Endothelial cell (in vitro differentiated cells): ENCODE data around the gene ABHD12B. TPM values are rescaled to one million over a fixed set of nuclear protein-coding genes. Genes with fewer than 3 reads are reported as not detected.

Experiments used
- DNase-seq: peaks from one replicate; pipeline ENCODE4 v3.0.0; 2021; ENCODE audit warnings: low spot score
- H3K27ac Mint-ChIP-seq: one replicate; pipeline ENCODE4 v1.8.0; 2021; ENCODE audit warnings: mixed read lengths, inconsistent platforms; ENCODE audit not compliant: unreplicated experiment
- H3K27me3 Mint-ChIP-seq: one replicate; pipeline ENCODE4 v1.8.0; 2021; ENCODE audit warnings: mild to moderate bottlenecking, moderate library complexity, mixed read lengths, inconsistent platforms; ENCODE audit not compliant: unreplicated experiment
- H3K36me3 Mint-ChIP-seq: one replicate; pipeline ENCODE4 v1.8.0; 2021; ENCODE audit warnings: mild to moderate bottlenecking, low read depth, mixed read lengths, inconsistent platforms; ENCODE audit not compliant: unreplicated experiment
- H3K4me1 Mint-ChIP-seq: one replicate; pipeline ENCODE4 v1.8.0; 2021; ENCODE audit warnings: mild to moderate bottlenecking, mixed read lengths, inconsistent platforms; ENCODE audit not compliant: unreplicated experiment
- H3K4me3 Mint-ChIP-seq: one replicate; pipeline ENCODE4 v1.8.0; 2021; ENCODE audit warnings: mild to moderate bottlenecking, mixed read lengths, inconsistent platforms; ENCODE audit not compliant: unreplicated experiment
- H3K9me3 Mint-ChIP-seq: one replicate; pipeline ENCODE4 v1.8.0; 2021; ENCODE audit warnings: mixed read lengths, inconsistent platforms; ENCODE audit not compliant: unreplicated experiment
- CTCF ChIP-seq: fragments of 200-600 bp; sonication (generic); IDR thresholded peaks from one replicate; pipeline ENCODE4 v1.5.0; 2021; ENCODE audit warnings: antibody characterized with exemption; ENCODE audit not compliant: unreplicated experiment
- total RNA-seq: library from RNA; stranded (reverse); fragmentation: NEBNext Ultra II Directional; extraction: Animal tissue kit (Norgen Biotek cat#: 25700); gene quantifications from one replicate; pipeline ENCODE4 v1.2.1, GENCODE V29; 2021; ENCODE audit not compliant: unreplicated experiment

ABHD12B gene
- total RNA-seq, 1 donor from 2014 or later, result 2.7 TPM

GRCh38 chr14:50839048-50839447 lies 32.8 kb upstream of the ABHD12B start:
- Mint-ChIP-seq H3K9me3 (no peaks in the 10 kb centered on the region), H3K4me1 (peaks cover 12% of the 10 kb centered on the region), H3K36me3 (no peaks in the 10 kb centered on the region), H3K27ac (no peak overlapping the region), H3K27me3 (no peaks in the 10 kb centered on the region), H3K4me3 (no peak overlapping the region)
- no peak for TF ChIP-seq CTCF
- no peak for DNase-seq

- no peak for DNase-seq
- H3K9me3 Mint-ChIP-seq, result no peaks in the 10 kb centered on the region
- H3K27me3 Mint-ChIP-seq, result no peaks in the 10 kb centered on the region
- peaks cover 12% of the 10 kb centered on the region for H3K4me1 Mint-ChIP-seq
- no peaks in the 10 kb centered on the region for H3K36me3 Mint-ChIP-seq
- no peak for TF ChIP-seq CTCF
- no peak overlapping the region for H3K27ac Mint-ChIP-seq
- H3K4me3 Mint-ChIP-seq, result no peak overlapping the region
These were observed 32.2 kb upstream of the ABHD12B start for GRCh38 chr14:50839691-50840090.

GRCh38 chr14:50844391-50844790 lies 27.5 kb upstream of the ABHD12B start:
- TF ChIP-seq CTCF, result no peak
- Mint-ChIP-seq H3K27ac (no peak overlapping the region), H3K4me3 (no peak overlapping the region), H3K9me3 (no peaks in the 10 kb centered on the region), H3K4me1 (peaks cover 7% of the 10 kb centered on the region), H3K36me3 (no peaks in the 10 kb centered on the region), H3K27me3 (no peaks in the 10 kb centered on the region)
- no peak for DNase-seq

GRCh38 chr14:50845166-50845565 lies 26.7 kb upstream of the ABHD12B start:
- Mint-ChIP-seq H3K27ac (no peak overlapping the region), H3K27me3 (no peaks in the 10 kb centered on the region), H3K4me3 (no peak overlapping the region), H3K9me3 (no peaks in the 10 kb centered on the region), H3K36me3 (no peaks in the 10 kb centered on the region), H3K4me1 (peaks cover 7% of the 10 kb centered on the region)
- TF ChIP-seq CTCF, result no peak
- DNase-seq, result no peak

- H3K27me3 Mint-ChIP-seq, result no peaks in the 10 kb centered on the region
- peaks cover 7% of the 10 kb centered on the region for H3K4me1 Mint-ChIP-seq
- no peaks in the 10 kb centered on the region for H3K36me3 Mint-ChIP-seq
- H3K9me3 Mint-ChIP-seq, result no peaks in the 10 kb centered on the region
- no peak for TF ChIP-seq CTCF
- no peak for DNase-seq
- no peak overlapping the region for H3K27ac Mint-ChIP-seq
- no peak overlapping the region for H3K4me3 Mint-ChIP-seq
These were observed 25.5 kb upstream of the ABHD12B start for GRCh38 chr14:50846226-50846880.
